Prostate gland (tissue), 2 donors: ENCODE data around the gene BUD31.

Experiments used
- POLR2A ChIP-seq: fragments of 450-650 bp; IDR thresholded peaks from one replicate; pipeline ENCODE4 v1.6.1; 2016; ENCODE audit warnings: antibody characterized with exemption, mild to moderate bottlenecking
- TF ChIP-seq, protein P1 (sequence below), 4 experiments: fragments of 200-600 bp in 2 of 4; fragments of 450-650 bp in 2 of 4; sonication (generic) in 2 of 4; IDR thresholded peaks; 1 replicate in 3 of 4; 2 replicates in 1 of 4; pipeline ENCODE4 v1.5.1; 2016 to 2019; ENCODE audit warnings: antibody characterized with exemption in 4 of 4, mild to moderate bottlenecking in 2 of 4, moderate library complexity in 2 of 4

DNA sequence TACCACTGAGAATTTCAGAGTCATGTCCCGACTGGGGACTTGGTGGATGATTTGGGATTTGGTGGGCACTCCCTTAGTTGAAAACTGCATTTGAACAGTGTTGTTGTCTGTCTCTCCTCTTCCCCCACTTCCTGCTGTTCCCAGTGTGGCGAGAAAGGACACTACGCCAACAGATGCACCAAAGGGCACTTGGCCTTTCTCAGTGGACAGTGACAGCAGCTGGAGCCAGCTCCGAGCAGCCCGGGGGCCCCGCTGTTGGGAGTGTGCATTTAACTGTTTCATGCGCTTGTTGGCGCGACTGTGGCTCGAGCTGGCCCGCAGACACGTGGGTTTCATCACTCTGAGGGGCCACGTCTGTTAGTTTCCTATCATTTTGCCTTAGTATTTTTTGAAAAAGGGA, 47.5 kb downstream of the BUD31 start:
- TF ChIP-seq, protein P1, sequence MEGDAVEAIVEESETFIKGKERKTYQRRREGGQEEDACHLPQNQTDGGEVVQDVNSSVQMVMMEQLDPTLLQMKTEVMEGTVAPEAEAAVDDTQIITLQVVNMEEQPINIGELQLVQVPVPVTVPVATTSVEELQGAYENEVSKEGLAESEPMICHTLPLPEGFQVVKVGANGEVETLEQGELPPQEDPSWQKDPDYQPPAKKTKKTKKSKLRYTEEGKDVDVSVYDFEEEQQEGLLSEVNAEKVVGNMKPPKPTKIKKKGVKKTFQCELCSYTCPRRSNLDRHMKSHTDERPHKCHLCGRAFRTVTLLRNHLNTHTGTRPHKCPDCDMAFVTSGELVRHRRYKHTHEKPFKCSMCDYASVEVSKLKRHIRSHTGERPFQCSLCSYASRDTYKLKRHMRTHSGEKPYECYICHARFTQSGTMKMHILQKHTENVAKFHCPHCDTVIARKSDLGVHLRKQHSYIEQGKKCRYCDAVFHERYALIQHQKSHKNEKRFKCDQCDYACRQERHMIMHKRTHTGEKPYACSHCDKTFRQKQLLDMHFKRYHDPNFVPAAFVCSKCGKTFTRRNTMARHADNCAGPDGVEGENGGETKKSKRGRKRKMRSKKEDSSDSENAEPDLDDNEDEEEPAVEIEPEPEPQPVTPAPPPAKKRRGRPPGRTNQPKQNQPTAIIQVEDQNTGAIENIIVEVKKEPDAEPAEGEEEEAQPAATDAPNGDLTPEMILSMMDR (IDR thresholded peaks at IDR 0.05), result no peak
- no peak for TF ChIP-seq POLR2A
